K562 (cell line): ENCODE data around the gene TUBB4B. TPM values are rescaled to one million over a fixed set of nuclear protein-coding genes. Genes with fewer than 3 reads are reported as not detected.

Experiments used
- ATAC-seq: fragments of 200-7000 bp; cut with Tn5 transposase; 3 replicates; pipeline ENCODE4 v1.9.1; 2020; ENCODE audit warnings: moderate library complexity
- BruUV-seq: library from RNA; stranded (reverse); fragments of 400-500 nt; replicated peaks from 2 replicates; lab custom pipeline; 2021; lab: Mats Ljungman, UMichigan
- CTCF ChIA-PET: fragments of 300-600 bp; formaldehyde crosslinking; extraction: SDS; loops from one replicate; lab custom pipeline; 2021; ENCODE audit warnings: low intra/inter-chr PET ratio; lab: Yijun Ruan, JAX
- POLR2A ChIA-PET: fragments of 300-600, 350-650 bp; sonication (Branson Sonifier 250); formaldehyde crosslinking; extraction: SDS; loops from one replicate; lab custom pipeline; 2021; ENCODE audit warnings: antibody characterized with exemption, inconsistent platforms; lab: Yijun Ruan, JAX
- DNase-seq, 4 experiments: peaks; one replicate each; pipeline versions ENCODE4 v3.0.0 to v3.0.0-alpha.2; 2011 to 2018; ENCODE audit warnings: low spot score in 3 of 4, mixed read lengths in 3 of 4; ENCODE audit errors: extremely low read depth in 1 of 4
- FAIRE-seq: peaks from 2 replicates; lab custom pipeline; 2011; peaks lifted over from hg19 to GRCh38; lab: Jason Lieb, UNC
- H2AFZ ChIP-seq: 2 replicates; pipeline ENCODE4 v1.6.0; 2011; ENCODE audit warnings: low read depth, low read length, control low read depth, inconsistent platforms
- H3K27ac ChIP-seq: fragments of 200-600 bp; 3 replicates; pipeline ENCODE4 v1.8.0; 2011; ENCODE audit warnings: low read depth, mild to moderate bottlenecking, control low read depth, inconsistent platforms, low read length, moderate library complexity, mixed read lengths; ENCODE audit errors: extremely low read depth
- H3K27me3 ChIP-seq, 2 experiments: fragments of 300-600 bp in 1 of 2; 2 replicates in 1 of 2; 3 replicates in 1 of 2; pipeline versions ENCODE4 v1.6.0 to v1.8.0; 2011; ENCODE audit warnings: inconsistent platforms in 2 of 2, low read length in 2 of 2, mild to moderate bottlenecking in 1 of 2, mixed read lengths in 1 of 2, moderate library complexity in 1 of 2; ENCODE audit not compliant: control insufficient read depth in 2 of 2, insufficient read depth in 2 of 2
- H3K36me3 ChIP-seq: fragments of 300-600 bp; 3 replicates; pipeline ENCODE4 v1.8.0; 2011; ENCODE audit warnings: mild to moderate bottlenecking, low read length, inconsistent platforms; ENCODE audit not compliant: control insufficient read depth, insufficient read depth
- H3K4me1 ChIP-seq, 2 experiments: fragments of 200-600 bp in 1 of 2; replicated peaks in 1 of 2; 2 replicates in 1 of 2; 3 replicates in 1 of 2; pipeline versions ENCODE4 v1.5.1 to v1.8.0; 2011; ENCODE audit warnings: inconsistent platforms in 2 of 2, low read length in 2 of 2, mild to moderate bottlenecking in 1 of 2, mixed read lengths in 1 of 2, moderate library complexity in 1 of 2; ENCODE audit not compliant: control insufficient read depth in 2 of 2, insufficient read depth in 2 of 2
- H3K4me2 ChIP-seq: 2 replicates; pipeline ENCODE4 v1.6.1; 2011; ENCODE audit warnings: low read length, control low read depth, inconsistent platforms, mixed read lengths; ENCODE audit not compliant: insufficient read depth
- H3K4me3 ChIP-seq: fragments of 200-600 bp; sonication (generic), shearing (Covaris generic); 2 replicates; pipeline ENCODE4 v1.5.1; 2016; ENCODE audit warnings: control low read depth, inconsistent platforms
- H3K79me2 ChIP-seq: fragments of 200-600 bp; 3 replicates; pipeline ENCODE4 v1.8.0; 2011; ENCODE audit warnings: low read length, inconsistent platforms; ENCODE audit not compliant: control insufficient read depth, insufficient read depth
- H3K9ac ChIP-seq, 2 experiments: 2 replicates each; pipeline versions ENCODE4 v1.6.0 to v1.6.1; 2011; ENCODE audit warnings: low read depth in 2 of 2, low read length in 2 of 2, control low read depth in 1 of 2, inconsistent platforms in 1 of 2, mild to moderate bottlenecking in 1 of 2, mixed read lengths in 1 of 2; ENCODE audit not compliant: insufficient read depth in 1 of 2
- H3K9me1 ChIP-seq: one replicate; pipeline ENCODE4 v1.6.0; 2011; ENCODE audit warnings: inconsistent platforms, mild to moderate bottlenecking, low read length, moderate library complexity; ENCODE audit not compliant: control insufficient read depth, insufficient read depth
- H3K9me3 ChIP-seq: replicated peaks from 2 replicates; pipeline ENCODE4 v1.5.1; 2011; ENCODE audit warnings: low read depth, low read length, inconsistent platforms; ENCODE audit not compliant: control insufficient read depth, insufficient read depth
- H4K20me1 ChIP-seq: replicated peaks from 2 replicates; pipeline ENCODE4 v1.6.1; 2011; ENCODE audit warnings: low read length, inconsistent platforms, mixed read lengths; ENCODE audit not compliant: control insufficient read depth, insufficient read depth
- CBFA2T2 ChIP-seq: fragments of 450-650 bp; conservative IDR thresholded peaks from 2 replicates; pipeline ENCODE4 v1.6.1; 2017; ENCODE audit warnings: mild to moderate bottlenecking
- E2F8 ChIP-seq: fragments of 450-650 bp; IDR thresholded peaks from 2 replicates; pipeline ENCODE4 v1.7.1; 2018; ENCODE audit warnings: mild to moderate bottlenecking, low read depth; ENCODE audit not compliant: partially characterized antibody
- ETV1 ChIP-seq: fragments of 450-650 bp; conservative IDR thresholded peaks from 2 replicates; pipeline ENCODE4 v1.6.1; 2016; ENCODE audit warnings: missing genetic modification characterization, control low read depth, low read depth, missing compliant biosample characterization
- ETV6 ChIP-seq, 3 experiments: fragments of 150-350 bp in 1 of 3; sonication (generic) in 1 of 3; formaldehyde crosslinking in 1 of 3; IDR thresholded peaks; 2 replicates each; pipeline versions ENCODE4 v1.6.1 to v1.8.0; 2014 to 2022; ENCODE audit warnings: borderline replicate concordance in 2 of 3, low read depth in 2 of 3, antibody characterized with exemption in 1 of 3, low read length in 1 of 3, mild to moderate bottlenecking in 1 of 3, missing genetic modification reagents in 1 of 3
- MAZ ChIP-seq, 2 experiments: fragments of 450-650 bp in 1 of 2; sonication (generic) in 1 of 2; formaldehyde crosslinking; IDR thresholded peaks in 1 of 2; conservative IDR thresholded peaks in 1 of 2; 2 replicates each; pipeline versions ENCODE4 v1.4.0 to v1.5.0; 2020; ENCODE audit warnings: mild to moderate bottlenecking in 1 of 2, missing genetic modification reagents in 1 of 2
- NEUROD1 ChIP-seq: fragments of 150-350 bp; IDR thresholded peaks from 2 replicates; pipeline ENCODE4 v1.6.1; 2014; ENCODE audit warnings: borderline replicate concordance, low read length, low read depth; ENCODE audit not compliant: partially characterized antibody
- NR2C2 ChIP-seq, 2 experiments: fragments of 200-800 bp in 1 of 2; sonication (Bioruptor generic) in 1 of 2; sonication (generic) in 1 of 2; formaldehyde crosslinking in 1 of 2; IDR thresholded peaks; 2 replicates each; pipeline versions ENCODE4 v1.6.1 to v1.8.0; 2016 to 2022; ENCODE audit warnings: mild to moderate bottlenecking in 1 of 2, missing compliant biosample characterization in 1 of 2, missing genetic modification characterization in 1 of 2, missing genetic modification reagents in 1 of 2
- POLR2A ChIP-seq: fragments of 450-650 bp; conservative IDR thresholded peaks from 2 replicates; pipeline ENCODE4 v1.6.1; 2016
- RFX5 ChIP-seq: IDR thresholded peaks from 2 replicates; pipeline ENCODE4 v1.6.1; 2011; ENCODE audit warnings: low read depth, mild to moderate bottlenecking, improper control_type of control experiment, low read length
- YY1 ChIP-seq, 3 experiments: IDR thresholded peaks; 2 replicates each; pipeline ENCODE4 v1.6.1; 2011; ENCODE audit warnings: low read length in 2 of 3, mild to moderate bottlenecking in 2 of 3, moderate library complexity in 2 of 3, borderline replicate concordance in 1 of 3, control low read depth in 1 of 3, low read depth in 1 of 3; ENCODE audit not compliant: insufficient read depth in 3 of 3, insufficient replicate concordance in 2 of 3, control insufficient read depth in 1 of 3, insufficient read length in 1 of 3; ENCODE audit errors: extremely low read depth in 1 of 3
- WGBS: fragments of 100-300 bp; shearing (Covaris generic); methylation state at CpG from one replicate; pipeline ENCODE4 v1.1.6; 2016; ENCODE audit warnings: low coverage, mixed read lengths; ENCODE audit not compliant: insufficient coverage; ENCODE audit errors: missing lambda C conversion rate; 5-methylcytosine and 5-hydroxymethylcytosine counted together
- in situ Hi-C: fragments of 300-500 bp; cut with MboI; formaldehyde crosslinking; loops from 4 replicates; pipeline ENCODE4 v1.15.0; 2018; ENCODE audit warnings: inconsistent platforms, mixed read lengths
- intact Hi-C: fragments of 100-400 bp; cut with micrococcal nuclease; formaldehyde crosslinking; loops from 2 replicates; pipeline ENCODE4 v1.14.2; 2022
- polyA plus RNA-seq, 8 experiments: library from polyadenylated mRNA; depleted of rRNA in 4 of 8; stranded (reverse) in 5 of 8; unstranded in 3 of 8; fragments of >200 nt; fragmentation: Nextera tagmentation in 2 of 8; fragmentation: Illumina TruSeq in 1 of 8; extraction: Ambion mirVana in 2 of 8; extraction: Trizol in 1 of 8; gene quantifications; 2 replicates each; pipeline versions ENCODE4 v1.2.1 to v1.2.3, GENCODE V29; 2011 to 2014; ENCODE audit warnings: inconsistent platforms in 1 of 8, missing spikeins in 1 of 8
- total RNA-seq, 7 experiments: library from RNA; depleted of rRNA in 6 of 7; stranded (reverse); fragments of >200 nt in 6 of 7; fragmentation: Illumina TruSeq in 2 of 7; extraction: Trizol in 2 of 7; gene quantifications; 2 replicates each; pipeline versions ENCODE4 v1.2.1 to v1.2.3, GENCODE V29; 2011 to 2021; ENCODE audit warnings: low replicate concordance in 1 of 7
- TF ChIP-seq, protein P1 (sequence below): fragments of 450-650 bp; IDR thresholded peaks from 2 replicates; pipeline ENCODE4 v1.6.1; 2016; ENCODE audit warnings: antibody characterized with exemption

Gene TUBB4B
- total and polyA plus RNA-seq, 9 of the 15 experiments (the other 6 are each of a cell fraction or from before 2014, with no cell fraction given), result 24.1 to 443 (median 268) TPM

DNA sequence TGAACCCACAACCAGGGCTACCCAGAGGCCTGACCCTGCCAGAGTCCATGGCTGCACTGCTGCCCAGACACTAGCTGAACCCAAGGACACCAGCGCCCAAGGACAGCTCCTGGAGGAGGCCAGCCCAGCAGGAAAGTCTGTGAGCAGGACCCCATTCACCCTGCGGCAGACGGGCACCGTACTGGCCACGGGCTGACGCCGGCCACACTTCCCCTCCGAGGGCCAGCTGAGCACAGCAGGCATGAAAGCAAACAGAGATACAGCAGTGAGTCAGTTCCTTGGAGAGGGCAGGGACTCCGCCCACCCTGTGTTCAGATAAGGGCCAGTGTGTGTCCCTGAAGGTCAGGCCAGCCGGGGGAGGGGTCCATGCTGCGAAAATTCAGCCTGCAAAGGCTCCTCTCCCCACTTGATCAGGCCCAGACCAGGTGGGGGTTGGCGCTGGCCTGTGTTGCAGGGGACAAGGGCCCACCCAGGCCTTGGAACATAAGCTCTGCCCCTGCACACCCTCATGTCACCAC lies 22.3 kb upstream of the TUBB4B start:
- Histone ChIP-seq H3K9ac (peak overlapping the region; percentile 76 to 92), H3K4me2 (peak overlapping the region; percentile 69), H3K4me1 (peaks cover 34 to 89% of the 10 kb centered on the region in 2 experiments), H3K27me3 (no peaks in the 10 kb centered on the region), H2AFZ (no peak overlapping the region), H3K79me2 (peaks cover 18% of the 10 kb centered on the region; the same call in 2 of the 3 replicates), H3K36me3 (peaks cover 32% of the 10 kb centered on the region; the same call in 1 of the 3 replicates), H4K20me1 (no peaks in the 10 kb centered on the region), H3K9me1 (no peaks in the 10 kb centered on the region), H3K27ac (peak overlapping the region; percentile 72), H3K4me3 (no peak overlapping the region), H3K9me3 (no peaks in the 10 kb centered on the region)
- DNase-seq (peak; percentile 59 to 95 (median 77)), FAIRE-seq (peak; percentile 100), ATAC-seq (peak; percentile 82)
- BruUV-seq, result no TSS peak
- intact Hi-C loops (loop anchor here (2.0 kb wide), 1 partner anchor 18 kb away; the partner anchor contains the start of gene TPRN), in situ Hi-C loops (no loop called here)
- under 1% methylated on average over 12 of the region's 12 CpGs for WGBS
- ChIA-PET POLR2A (interaction anchor here (0.7 to 2.1 kb wide), 11 partner anchors 9 to 223 kb away, joined by 3 to 13 read pairs (median 5); partner anchors contain the start of genes CLIC3, TPRN and TUBB4B), CTCF (no interaction called here)
- peak; percentile 73 to 76 for TF ChIP-seq MAZ (CRISPR knock-in tag; conservative IDR thresholded peaks at IDR 0.05 in 1 of 2, IDR thresholded peaks at IDR 0.05 in 1 of 2)
- TF ChIP-seq NR2C2 (CRISPR knock-in tag; IDR thresholded peaks at IDR 0.05), result no peak
- peak; percentile 56 for TF ChIP-seq NR2C2 (tag; IDR thresholded peaks at IDR 0.05)
- TF ChIP-seq CBFA2T2, result peak; percentile 43
- TF ChIP-seq ETV1 (tag), result peak; percentile 51
- peak; percentile 85 for TF ChIP-seq NEUROD1
- TF ChIP-seq POLR2A, result peak; percentile 57
- TF ChIP-seq, protein P1, sequence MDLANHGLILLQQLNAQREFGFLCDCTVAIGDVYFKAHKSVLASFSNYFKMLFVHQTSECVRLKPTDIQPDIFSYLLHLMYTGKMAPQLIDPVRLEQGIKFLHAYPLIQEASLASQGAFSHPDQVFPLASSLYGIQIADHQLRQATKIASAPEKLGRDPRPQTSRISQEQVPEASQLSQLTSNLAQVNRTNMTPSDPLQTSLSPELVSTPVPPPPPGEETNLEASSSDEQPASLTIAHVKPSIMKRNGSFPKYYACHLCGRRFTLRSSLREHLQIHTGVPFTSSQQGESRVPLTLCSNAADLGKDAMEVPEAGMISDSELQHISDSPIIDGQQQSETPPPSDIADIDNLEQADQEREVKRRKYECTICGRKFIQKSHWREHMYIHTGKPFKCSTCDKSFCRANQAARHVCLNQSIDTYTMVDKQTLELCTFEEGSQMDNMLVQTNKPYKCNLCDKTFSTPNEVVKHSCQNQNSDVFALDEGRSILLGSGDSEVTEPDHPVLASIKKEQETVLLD, result peak; percentile 82
- peak in 2 of 3 experiments; percentile 10 to 45 for TF ChIP-seq YY1 (IDR thresholded peaks at IDR 0.05; ENCODE audit: borderline replicate concordance in 1 of 3, control insufficient read depth in 1 of 3, extremely low read depth in 1 of 3, insufficient read depth in 3 of 3, insufficient read length in 1 of 3, insufficient replicate concordance in 2 of 3, low read depth in 1 of 3, low read length in 2 of 3)
- no peak; a peak in 1 of 4 replicates for TF ChIP-seq ETV6 (IDR thresholded peaks at IDR 0.05; ENCODE audit: borderline replicate concordance in 1 of 2, low read depth in 2 of 2, low read length in 1 of 2)
- no peak for TF ChIP-seq ETV6 (CRISPR knock-in tag; IDR thresholded peaks at IDR 0.05; ENCODE audit: borderline replicate concordance)
- TF ChIP-seq E2F8, result no peak
- TF ChIP-seq RFX5, result no peak
